EH (cell line): ENCODE results near the gene YY1.
"Not testable (repeated sequence)": the region's sequence is repeated elsewhere in the genome, so short reads cannot be mapped to it uniquely, and the experiment has no call there.

ENCODE experiments used
- DNase-seq: peaks from one replicate; pipeline ENCODE4 v3.0.0-alpha.2; 2015; ENCODE audit warnings: low read depth

The YY1 gene

DNA sequence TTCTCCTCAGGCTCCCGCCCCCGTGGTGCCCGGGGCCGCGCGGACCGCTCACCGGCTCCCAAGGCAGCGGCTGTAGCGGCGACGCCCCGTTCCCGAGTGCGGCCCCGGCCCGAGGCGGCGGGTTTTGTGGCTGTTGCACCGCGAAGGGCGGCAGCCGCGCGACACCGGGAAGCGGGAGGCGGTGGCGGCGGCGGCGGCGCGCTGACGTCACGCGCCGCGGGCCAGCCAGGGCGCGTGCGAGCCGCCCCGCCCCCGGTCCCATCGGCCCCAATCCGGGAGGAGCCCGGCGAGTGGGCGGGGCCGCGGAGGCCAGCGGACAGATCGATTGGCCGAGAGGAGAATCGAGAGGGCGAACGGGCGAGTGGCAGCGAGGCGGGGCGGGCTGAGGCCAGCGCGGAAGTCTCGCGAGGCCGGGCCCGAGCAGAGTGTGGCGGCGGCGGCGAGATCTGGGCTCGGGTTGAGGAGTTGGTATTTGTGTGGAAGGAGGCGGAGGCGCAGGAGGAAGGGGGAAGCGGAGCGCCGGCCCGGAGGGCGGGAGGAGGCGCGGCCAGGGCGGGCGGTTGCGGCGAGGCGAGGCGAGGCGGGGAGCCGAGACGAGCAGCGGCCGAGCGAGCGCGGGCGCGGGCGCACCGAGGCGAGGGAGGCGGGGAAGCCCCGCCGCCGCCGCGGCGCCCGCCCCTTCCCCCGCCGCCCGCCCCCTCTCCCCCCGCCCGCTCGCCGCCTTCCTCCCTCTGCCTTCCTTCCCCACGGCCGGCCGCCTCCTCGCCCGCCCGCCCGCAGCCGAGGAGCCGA, at the start of gene YY1:
Gene YY1, plus strand, starts transcription at position 726 of the 792 bp plus-strand sequence. CDS start 101 bp downstream, outside the sequence.
- DNase-seq, result peak; percentile 98

DNA sequence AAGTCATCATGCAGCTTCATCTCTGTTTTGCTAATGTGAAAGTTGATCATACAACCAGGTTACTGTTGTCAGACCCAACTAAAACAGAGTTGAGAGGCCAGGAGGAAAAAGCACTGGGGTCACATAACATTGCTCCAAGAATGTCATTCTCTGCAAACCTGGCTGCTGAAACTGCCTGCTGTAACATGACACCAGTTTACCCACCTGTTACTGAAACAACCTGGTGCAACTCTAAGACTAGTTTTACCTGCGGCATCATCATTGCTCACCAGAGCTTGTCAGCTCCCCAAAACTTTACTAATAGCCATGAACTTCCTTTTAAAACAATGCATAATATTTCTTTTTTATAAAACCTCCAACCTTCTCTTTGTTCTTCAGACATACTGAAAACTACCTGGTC, 48.8 kb upstream of the YY1 start:
- no peak for DNase-seq

DNA sequence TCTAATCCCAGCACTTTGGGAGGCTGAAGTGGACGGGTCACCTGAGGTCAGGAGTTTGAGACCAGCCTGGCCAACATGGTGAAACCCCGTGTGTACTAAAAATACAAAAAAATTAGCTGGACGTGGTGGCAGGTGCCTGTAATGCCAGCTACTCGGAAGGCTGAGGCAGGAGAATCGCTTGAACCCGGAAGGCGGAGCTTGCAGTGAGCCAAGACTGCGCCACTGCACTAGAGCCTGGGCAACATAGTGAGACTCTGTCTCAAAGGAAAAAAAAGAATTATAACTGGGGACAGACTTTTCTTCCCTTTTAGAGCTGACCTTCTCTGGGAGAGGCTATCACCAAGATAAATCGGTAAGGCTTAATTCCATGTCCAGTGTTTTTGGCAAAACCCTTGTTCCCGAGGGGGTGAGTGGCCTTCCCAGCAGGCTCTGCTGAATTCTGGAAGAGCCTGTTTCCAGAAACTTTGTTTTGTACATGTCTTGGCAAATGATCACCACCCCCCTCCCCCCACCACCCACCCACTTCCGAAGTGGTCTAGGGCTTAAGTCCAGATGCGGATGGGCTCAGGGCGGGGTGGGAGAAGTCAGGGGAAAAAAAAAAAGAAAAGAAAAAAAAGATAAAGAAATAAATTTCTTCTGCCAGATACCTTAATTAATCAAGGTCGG, 47.2 kb upstream of the YY1 start:
- no peak for DNase-seq

DNA sequence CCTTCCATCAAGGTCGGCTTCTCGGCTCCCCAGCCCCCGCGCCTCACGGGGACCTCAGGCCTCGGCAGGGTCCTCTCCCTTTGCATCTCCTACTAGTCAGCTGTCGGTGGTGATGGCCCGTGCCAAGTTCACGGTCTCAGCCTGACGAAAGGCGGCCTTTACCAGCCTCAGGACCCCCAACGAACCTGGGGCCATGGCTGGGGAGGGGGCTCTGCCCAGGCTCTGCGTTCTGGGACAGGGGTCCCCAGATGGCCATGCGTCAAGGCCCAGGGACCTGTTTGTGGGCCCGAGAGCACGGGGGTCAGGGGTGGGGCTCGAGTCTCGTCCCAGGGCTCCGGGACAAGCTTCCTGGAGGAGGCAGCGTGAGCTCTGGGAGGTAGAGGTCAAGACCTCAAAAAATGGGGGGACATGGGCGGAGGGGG, 46.7 kb upstream of the YY1 start:
- DNase-seq, result no peak

DNA sequence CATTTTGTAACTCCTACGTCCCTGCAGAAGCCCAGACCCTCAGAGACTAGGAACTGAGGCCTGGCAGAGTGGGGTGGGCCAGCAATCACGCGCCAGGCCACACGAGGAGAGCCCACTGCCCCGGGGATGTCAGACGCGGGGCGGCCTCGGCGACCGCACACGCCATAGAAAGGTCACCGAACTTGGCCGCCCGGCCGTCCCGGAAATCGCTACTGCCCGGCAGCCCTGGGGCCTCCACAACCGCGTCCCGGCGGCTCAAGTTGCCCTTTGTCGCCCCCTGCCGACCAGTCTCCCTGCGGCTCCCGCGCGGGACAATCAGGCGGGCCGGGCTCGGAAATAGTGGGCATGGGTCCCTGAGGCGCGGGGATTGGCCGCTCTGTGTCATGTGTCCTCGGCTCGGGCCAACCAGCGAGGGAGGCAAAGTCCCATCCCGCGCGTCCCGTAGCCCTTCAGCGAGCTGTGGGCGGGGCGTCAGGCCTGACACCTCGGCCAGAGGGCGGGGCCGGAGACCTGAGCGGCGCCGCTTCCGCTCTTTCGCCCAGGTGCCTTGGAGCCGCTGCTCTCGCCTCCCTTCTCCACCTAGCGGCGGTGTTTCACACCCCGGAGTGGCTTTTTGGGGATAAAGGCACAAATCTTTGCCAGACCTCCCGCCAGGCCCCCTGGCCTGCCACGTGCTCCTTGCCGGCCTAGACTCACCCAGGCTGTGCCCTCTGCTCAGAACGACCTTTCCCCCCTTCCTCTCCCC, 46.1 kb upstream of the YY1 start:
- DNase-seq, result peak; percentile 98

DNA sequence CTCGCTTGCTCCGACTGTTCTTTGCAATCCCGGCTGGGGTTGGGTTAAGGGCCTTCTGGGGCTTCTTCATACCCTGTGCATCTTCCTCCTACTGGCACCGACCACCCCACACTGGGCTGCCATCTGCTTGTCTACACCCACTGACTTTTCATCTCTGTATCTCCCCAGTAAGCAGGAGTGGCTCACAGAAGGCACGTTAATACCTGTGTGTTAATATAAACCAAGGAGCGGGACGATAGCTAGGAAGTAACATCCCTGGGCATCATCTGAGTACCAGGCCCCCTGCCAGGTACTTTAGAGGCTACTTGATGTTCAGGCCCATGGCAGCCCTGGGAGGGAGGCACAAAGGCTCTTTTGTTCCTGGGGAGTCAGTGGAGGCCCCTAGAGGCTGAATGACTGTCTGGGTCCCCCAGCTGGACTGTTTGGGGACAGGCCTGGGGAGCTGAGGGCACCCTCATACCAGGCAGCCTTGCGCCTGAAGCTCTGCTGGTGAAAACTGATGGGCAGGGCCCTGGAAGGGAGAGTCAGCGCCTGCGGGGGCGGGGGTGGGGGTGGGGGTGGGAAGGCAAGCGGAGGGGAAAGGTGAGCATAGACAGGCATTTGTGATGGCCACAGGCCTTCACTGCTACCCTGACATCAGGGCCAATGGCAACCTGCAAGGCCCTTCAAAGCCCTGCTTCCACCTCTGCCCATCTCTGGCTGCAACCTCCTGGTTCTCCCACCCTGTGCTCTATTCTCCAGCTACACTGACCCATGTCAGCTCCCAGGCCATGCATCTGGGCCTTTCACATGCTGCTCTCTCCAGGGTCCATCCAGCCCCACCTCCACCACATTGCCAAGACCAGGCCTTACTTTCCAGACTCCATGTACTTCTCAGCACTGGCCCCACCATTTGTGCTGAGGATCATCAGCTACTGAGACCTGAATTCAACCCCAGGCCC, 45.3 kb upstream of the YY1 start:
- DNase-seq, result no peak

DNA sequence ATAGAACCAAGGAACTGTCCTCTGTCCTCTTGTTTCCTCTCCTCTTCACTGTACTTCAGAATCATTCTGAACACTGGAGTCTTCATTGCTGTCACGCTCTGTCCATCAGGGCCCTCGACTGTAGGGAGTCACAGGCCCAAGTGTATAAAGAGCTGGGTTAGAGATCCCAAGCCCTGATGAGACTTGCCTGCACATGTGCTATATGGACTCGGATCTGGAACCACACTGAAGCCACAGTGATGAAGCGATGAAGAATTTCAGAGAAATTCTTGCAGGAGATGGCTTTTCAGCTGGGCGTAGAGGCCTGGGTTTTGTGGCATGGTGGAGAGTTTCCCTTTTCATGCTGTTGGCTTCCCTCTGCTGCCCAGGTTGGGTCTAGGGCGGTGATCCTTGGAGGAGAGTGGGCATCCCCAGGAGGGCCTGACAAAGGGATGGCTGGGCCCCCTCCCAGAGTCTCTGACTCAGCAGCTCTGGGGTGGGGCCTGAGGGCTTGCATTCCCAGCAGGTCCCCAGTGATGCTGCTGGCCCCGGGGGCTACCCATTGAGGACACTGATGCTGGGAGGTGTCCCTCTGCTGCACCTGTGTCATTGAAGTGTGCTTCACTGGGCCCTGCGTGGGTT, 39.6 kb upstream of the YY1 start:
- DNase-seq, result no peak

DNA sequence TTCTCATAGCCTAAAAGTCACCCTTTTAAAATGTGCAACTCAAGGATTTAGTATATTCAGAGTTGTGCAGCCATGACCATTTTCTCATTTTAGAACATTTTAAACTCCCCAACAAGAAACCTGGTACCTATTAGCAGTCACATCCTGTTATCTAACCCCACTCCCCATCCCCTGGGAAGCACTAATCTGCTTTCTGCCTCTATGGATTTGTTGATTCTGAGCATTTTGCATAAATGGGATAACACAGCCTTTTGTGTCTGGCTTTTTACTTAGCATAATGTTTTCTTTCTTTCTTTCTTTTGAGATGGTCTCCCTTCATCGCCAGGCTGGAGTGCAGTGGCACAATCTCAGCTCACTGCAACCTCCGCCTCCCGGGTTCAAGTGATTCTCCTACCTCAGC, 38.6 kb upstream of the YY1 start:
- DNase-seq, result no peak

DNA sequence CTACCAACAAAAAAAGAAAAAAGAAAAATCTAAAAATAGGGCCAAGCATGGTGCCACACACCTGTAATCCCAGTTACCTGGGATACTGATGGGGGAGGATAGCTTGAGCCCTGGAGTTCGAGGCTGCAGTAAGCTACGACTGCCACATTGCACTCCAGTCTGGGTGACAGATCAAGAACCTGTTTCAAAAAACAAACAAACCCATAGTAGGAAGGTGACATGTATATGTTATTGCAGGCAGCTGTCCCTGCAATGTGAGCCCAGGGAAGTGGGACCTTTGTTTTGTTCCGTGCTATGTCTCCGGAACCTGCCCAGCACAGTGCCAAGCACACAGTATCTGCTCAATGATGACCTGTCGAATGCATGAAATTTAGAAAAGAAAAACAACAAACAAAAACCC, 37.2 kb upstream of the YY1 start:
- DNase-seq, result no peak

DNA sequence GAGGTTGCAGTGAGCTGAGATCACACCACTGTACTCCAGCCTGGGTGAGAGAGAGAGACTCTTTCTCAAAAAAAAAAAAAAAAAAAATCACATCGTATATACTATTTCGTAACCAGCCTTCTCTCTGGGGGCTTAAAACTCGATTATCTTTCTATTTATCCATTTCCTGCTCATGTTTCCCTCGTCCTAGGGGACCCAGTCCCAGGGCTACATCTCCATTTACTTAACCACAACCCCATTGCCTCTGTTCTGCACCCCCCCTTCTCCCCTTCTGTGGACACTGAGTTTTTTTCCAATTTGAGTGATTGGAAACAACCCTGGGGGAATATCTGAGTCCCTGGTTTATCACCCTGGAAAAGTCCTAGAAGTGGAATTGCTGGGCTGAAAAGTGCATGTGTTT, 36.2 kb upstream of the YY1 start:
- DNase-seq, result no peak

DNA sequence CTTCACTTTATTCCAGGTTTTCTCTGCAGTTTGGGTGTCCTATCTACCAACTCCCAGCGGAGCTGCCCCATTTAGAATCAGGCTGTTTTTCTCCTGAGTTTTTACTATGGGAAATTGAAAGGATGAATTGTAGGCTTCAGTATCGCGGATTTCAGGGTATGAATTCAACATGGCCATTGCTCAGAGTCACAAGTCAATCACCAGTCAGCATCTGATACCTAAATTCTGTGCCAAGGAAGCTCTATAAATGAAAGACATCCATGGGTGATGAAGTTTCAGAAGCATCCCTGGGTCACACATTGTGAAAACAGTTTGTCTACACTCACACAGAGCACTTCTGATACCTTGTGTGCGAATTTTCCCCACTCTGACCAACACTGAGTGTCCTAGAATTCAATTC, 35.8 kb upstream of the YY1 start:
- no peak for DNase-seq

DNA sequence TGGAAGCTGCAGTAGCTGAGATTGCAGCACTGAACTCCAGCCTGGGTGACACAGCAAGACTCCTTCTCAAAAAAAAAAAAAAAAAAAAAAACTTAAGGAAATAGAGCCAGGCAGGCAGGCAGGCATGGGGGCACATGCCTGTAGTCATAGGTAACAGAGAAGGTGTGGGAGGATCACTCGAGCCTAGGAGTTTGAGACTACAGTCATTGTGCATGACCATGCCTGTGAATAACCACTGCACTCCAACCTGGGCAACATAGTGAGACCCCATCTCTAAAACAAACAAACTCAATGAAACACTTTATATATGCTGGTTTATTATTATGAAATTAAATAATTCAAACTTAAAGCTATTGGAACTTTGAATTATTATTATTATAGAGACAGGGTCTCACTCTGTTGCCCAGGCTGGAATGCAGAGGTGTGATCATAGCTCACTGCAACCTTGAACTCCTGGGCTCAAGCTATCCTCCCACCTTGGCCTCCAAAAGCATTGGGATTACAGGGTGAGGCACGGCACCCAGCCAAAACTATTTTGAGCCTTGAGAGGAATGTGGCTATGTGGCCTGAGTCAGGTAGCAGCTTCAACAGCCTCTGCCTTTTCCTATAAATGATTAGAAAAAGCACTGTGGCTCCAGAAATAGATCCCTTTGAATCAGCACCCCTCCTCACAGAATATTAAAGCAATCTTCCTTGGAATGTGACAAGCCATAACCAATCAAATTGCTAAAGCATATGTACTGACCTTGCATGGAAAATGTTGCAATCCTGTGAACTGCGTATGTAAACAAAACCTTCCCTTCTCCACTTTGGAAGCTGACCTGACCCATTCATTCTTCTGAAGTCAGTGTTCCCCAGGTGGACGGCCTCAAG, 34.7 kb upstream of the YY1 start:
- DNase-seq, result peak; percentile 31

DNA sequence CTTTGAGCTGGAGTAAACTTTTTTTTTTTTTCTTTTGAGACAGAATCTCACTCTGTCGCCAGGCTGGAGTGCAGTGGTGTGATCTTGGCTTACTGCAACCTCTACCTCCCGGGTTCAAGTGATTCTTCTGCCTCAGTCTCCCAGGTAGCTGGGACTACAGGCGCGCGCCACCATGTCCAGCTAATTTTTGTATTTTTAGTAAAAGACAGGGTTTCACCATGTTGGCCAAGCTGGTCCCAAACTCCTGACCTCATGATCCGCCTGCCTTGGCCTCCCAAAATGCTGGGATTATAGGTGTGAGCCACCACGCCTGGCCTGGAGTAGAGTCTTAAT, 34.1 kb upstream of the YY1 start:
- not testable (repeated sequence) for DNase-seq

DNA sequence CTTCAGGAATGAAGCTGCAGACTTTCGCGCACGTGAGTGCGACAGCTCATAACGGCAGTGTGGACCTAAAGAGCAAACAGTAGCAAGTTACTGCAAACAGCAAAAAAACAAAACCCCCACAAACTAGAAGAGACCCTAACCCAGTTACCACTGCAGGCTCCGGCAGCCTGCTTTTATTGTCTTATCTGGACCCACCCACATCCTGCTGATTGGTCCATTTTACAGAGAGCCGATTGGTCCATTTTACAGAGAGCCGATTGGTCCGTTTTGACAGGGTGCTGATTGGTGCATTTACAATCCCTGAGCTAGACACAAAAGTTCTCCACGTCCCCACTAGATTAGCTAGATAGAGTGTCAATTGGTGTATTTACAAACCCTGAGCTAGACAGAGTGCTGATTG, 31.4 kb upstream of the YY1 start:
- DNase-seq, result not testable (repeated sequence)

DNA sequence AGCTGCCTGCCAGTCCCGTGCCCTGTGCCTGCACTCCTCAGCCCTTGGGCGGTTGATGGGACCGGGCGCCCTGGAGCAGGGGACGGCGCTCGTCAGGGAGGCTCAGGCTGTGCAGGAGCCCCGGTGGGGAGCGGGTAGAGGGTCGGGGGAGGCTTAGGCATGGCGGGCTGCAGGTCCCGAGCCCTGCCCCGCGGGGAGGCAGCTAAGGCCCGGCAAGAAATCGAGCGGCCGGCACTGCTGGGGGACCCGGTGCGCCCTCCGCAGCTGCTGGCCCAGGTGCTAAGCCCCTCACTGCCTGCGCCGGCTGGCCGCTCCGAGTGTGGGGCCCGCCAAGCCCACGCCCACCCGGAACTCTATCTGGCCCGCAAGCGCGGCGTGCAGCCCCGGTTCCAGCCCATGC, 30.8 kb upstream of the YY1 start:
- not testable (repeated sequence) for DNase-seq

DNA sequence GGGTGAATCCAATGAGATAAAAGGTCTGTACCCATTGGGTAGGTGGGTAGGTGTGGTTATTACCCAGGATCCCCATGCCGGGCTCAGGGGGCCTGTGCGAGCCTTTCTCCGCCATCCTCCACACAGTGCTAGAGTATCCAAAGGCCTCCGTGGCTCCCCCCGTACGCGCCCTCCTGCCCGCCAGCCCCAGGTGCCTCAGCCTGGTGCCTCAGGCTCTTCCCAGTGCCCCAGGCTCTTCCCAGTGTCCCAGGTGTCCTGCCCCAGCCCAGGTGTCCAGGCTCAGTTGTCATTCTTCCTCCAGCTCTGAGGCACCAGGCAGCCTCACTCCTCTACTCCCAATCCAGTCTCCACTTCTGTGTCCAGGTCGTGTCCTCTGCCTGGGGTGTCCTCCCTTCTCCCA, 27.6 kb upstream of the YY1 start:
- no peak for DNase-seq

DNA sequence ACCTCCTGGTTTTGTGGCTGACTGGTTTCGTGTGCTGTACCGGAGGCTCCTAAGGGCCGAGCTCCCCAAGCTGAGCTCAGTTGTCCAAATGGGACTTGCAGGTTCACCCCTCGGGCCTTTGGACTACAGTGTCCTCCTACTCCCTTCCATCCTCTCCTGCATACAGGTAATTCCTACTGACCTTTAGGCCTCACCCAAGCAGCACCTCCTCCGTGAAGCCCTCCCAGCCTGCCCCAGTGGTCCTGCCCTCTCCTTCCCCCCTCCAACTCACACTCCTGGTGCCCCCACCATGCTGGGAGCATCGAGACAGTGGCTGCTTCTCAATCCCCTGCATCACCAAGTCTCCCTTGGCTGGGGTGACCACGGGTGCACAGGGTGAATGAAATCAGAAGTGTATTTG, 27.1 kb upstream of the YY1 start:
- DNase-seq, result no peak

DNA sequence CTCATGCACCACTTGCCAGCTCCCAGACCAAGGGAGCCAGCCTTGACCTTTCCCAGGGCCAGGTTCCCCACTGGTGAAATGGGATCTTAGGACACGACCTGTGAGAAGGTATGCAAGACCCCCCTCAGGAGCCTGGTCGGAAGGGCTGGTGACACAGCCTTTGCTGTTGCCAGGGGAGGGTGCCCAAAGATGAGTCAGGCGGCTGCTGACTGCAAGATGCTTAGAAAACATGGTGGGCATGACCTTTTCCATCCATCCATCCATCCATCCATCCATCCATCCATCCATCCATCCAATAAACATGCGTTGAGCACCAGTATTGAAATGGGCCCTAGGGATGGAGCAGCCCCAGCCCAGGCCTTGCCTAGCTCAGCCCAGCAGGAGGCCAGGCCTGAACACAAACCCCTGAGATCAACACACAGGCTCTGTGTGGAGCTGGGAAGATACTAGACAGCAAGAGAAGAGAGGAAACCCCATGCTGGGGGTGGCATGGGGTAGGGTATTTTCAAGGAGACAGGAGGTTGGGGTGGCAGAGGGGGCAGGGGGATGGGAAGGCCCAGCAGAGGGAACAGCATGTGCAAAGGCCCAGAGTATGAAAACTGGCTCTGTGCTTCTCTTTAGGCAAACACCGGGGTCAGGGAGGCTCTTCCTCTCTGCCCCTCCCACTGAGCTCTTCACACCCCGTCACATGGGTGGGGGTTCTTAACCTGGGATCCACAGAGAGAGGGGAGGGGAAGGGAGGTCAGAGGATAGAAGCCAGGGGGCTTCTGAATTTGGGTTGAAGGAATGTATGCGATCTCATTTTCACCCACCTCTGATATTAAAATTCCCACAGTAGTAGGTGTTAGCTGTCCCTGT, 26.2 kb upstream of the YY1 start:
- DNase-seq, result no peak

DNA sequence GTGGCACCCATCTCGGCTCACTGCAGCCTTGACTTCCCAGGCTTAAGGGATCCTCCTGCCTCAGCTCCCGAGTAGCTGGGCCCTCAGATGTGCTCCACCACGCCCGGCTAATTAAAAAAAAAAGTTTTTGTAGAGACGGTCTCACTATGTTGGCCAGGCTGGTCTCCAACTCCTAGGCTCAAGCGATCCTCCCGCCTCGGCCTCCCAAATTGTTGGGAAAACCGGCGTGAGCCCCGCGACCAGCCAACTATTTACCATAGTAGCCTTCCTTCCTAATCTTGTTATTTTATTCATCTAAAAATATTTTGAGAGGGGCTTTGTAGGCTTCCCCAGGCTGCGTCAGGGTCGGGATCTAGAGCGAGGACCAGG, 25.4 kb upstream of the YY1 start:
- no peak for DNase-seq
